Pancreas (tissue), 10 donors: Measurements from ENCODE around the gene HOXA2. TPM values are rescaled to one million over a fixed set of nuclear protein-coding genes. Genes with fewer than 3 reads are reported as not detected.

Experiments
- ATAC-seq, 4 donors: fragments of 200-7000 bp; cut with Tn5 transposase; one replicate each; pipeline versions ENCODE4 v1.8.0 to v1.9.1; 2020; ENCODE audit warnings: mild to moderate bottlenecking in 4 of 4, moderate library complexity in 4 of 4
- DNase-seq, 6 donors: peaks; one replicate each; pipeline ENCODE4 v3.0.0-alpha.2; 2020
- FAIRE-seq: peaks from 2 replicates; lab custom pipeline; 2012; peaks lifted over from hg19 to GRCh38; lab: Jason Lieb, UNC
- H3K27ac ChIP-seq, 4 donors: fragments of 200-600 bp; sonication (generic); 1 replicate in 3 of 4; 2 replicates in 1 of 4; pipeline versions ENCODE4 v1.5.0 to v1.8.0; 2020
- H3K27me3 ChIP-seq, 4 donors: fragments of 200-600 bp; one replicate each; pipeline ENCODE4 v1.8.0; 2021
- H3K36me3 ChIP-seq, 3 donors: fragments of 200-600 bp; sonication (generic) in 1 of 3; one replicate each; pipeline versions ENCODE4 v1.5.0 to v1.8.0; 2020 to 2021
- H3K4me1 ChIP-seq, 3 donors: fragments of 200-600 bp; one replicate each; pipeline ENCODE4 v1.8.0; 2021
- H3K4me3 ChIP-seq, 4 donors: fragments of 200-600 bp; sonication (generic) in 2 of 4; one replicate each; pipeline versions ENCODE4 v1.5.0 to v1.8.0; 2020 to 2021
- H3K9me3 ChIP-seq, 4 donors: fragments of 200-600 bp; one replicate each; pipeline ENCODE4 v1.8.0; 2021
- CTCF ChIP-seq, 4 donors: fragments of 200-600 bp; sonication (generic) in 3 of 4; IDR thresholded peaks; one replicate each; pipeline versions ENCODE4 v1.5.0 to v1.8.0; 2021; ENCODE audit warnings: antibody characterized with exemption in 4 of 4
- WGBS, 2 donors: extraction: QIAGEN DNeasy Blood & Tissue Kit; methylation state at CpG; one replicate each; pipeline ENCODE4 v1.1.7; 2013; 5-methylcytosine and 5-hydroxymethylcytosine counted together
- intact Hi-C, 3 donors: fragments of 100-400 bp; cut with DNase I; formaldehyde crosslinking; loops; one replicate each; pipeline versions ENCODE4 v1.11.1 to v1.14.2; 2022
- polyA plus RNA-seq, 2 donors: library from polyadenylated mRNA; stranded (reverse); fragments of 200-250 nt; gene quantifications; one replicate each; pipeline ENCODE4 v1.2.3, GENCODE V29; 2013
- total RNA-seq, 6 donors: library from RNA; stranded (reverse); fragmentation: NEBNext Ultra II Directional in 4 of 6; extraction: Animal tissue kit (Norgen Biotek cat#: 25700) in 4 of 6; gene quantifications; one replicate each; pipeline versions ENCODE4 v1.2.1 to v1.2.4, GENCODE V29; 2021 to 2023
- donor health status: healthy with polysubstance abuse.
- donor health status: DM: no; HTN: no; CAD: no; lungs with moderate emphysema.
- donor health status: DM: no; HTN: no; CAD: no.
- donor health status: control.
- donor health status: control.
- donor health status: Bipolar disorder and iron deficiency.
- donor health status: DM: yes; HTN: yes; CAD: no.
- donor health status: DM: no; HTN: no; CAD: no.
- donor health status: DM: no; HTN: no; CAD: no.
- donor health status: DM: yes; HTN: yes; CAD: no.

HOXA2 gene
- total and polyA plus RNA-seq, 8 donors: 0.09 to 0.53 (median 0.27) TPM; not detected in 1

- intact Hi-C loops: no loop called here
- no peaks in the 10 kb centered on the region for H3K4me1 ChIP-seq
- no peak for DNase-seq
- ATAC-seq: no peak
- H3K36me3 ChIP-seq: no peaks in the 10 kb centered on the region
- H3K27ac ChIP-seq: no peak overlapping the region
- H3K4me3 ChIP-seq: no peak overlapping the region
- H3K9me3 ChIP-seq: no peaks in the 10 kb centered on the region
- no peak for FAIRE-seq
- WGBS, 2 donors: 31 to 37% methylated on average over 2 of the region's 2 CpGs
- TF ChIP-seq CTCF (IDR thresholded peaks at IDR 0.05): no peak
- H3K27me3 ChIP-seq: peaks cover 3 to 73% (median 19%) of the 10 kb centered on the region in 4 donors
These were observed 35.3 kb upstream of the HOXA2 start for GRCh38 chr7:27137640-27138315.

GRCh38 chr7:27134392-27134791, 31.9 kb upstream of the HOXA2 start:
- ATAC-seq (peak in 1 of 4 donors; percentile 17), FAIRE-seq (no peak), DNase-seq (no peak)
- no peaks in the 10 kb centered on the region for H3K9me3 ChIP-seq
- no peak for TF ChIP-seq CTCF (IDR thresholded peaks at IDR 0.05)
- H3K4me1 ChIP-seq: no peaks in the 10 kb centered on the region
- WGBS, 2 donors: 12 to 14% methylated on average over 2 of the region's 2 CpGs
- no peak overlapping the region for H3K4me3 ChIP-seq
- intact Hi-C loops: no loop called here
- no peak overlapping the region for H3K27ac ChIP-seq
- H3K27me3 ChIP-seq: peaks cover 0 to 76% (median 21%) of the 10 kb centered on the region in 4 donors
- no peaks in the 10 kb centered on the region for H3K36me3 ChIP-seq

DNA sequence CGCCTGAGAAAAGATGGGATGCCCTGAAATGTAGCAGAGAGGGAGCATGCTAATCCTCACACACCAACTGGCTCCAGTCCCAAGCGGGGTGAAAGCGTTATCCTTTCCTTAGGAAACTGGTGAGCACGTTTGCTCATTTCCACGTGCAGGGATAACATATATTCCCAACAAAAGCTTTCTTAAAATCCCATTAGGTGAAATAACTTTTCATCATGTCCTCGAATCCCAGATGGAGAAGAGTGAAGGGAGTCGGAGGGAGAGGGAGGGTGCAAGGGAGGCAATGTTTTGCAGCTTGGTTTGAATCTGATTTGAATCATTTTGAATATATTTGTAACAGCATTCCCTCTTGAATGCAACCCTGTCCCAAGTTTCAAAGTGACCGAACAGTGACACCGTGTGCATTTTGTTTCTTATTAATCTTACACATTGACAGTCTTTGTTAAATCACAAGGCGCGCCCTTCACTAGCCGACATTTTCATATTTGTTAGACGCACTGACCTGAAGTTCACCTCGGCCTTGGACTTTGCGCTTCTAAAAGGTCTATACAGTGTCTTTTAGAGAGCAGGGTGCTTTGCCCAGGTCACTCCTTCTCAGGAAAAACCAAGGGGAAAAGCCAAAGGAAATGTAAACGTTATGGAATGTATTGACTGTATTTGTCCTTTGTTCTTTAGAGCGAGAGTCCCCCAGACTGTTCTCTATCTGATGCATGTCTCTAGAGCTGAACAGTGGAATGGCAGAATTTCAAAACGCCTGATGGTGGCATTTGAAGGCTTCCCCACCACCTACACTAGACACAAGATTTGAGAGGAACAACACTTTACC, 31.1 kb upstream of the HOXA2 start:
- no peak for DNase-seq
- Histone ChIP-seq H3K4me3 (no peak overlapping the region), H3K27ac (no peak overlapping the region), H3K9me3 (no peaks in the 10 kb centered on the region), H3K4me1 (no peaks in the 10 kb centered on the region), H3K36me3 (no peaks in the 10 kb centered on the region), H3K27me3 (peaks cover 0 to 77% (median 20%) of the 10 kb centered on the region in 4 donors)
- no peak for ATAC-seq
- no peak for FAIRE-seq
- TF ChIP-seq CTCF (IDR thresholded peaks at IDR 0.05): no peak
- intact Hi-C loops: no loop called here
- 12 to 15% methylated on average over 18 of the region's 18 CpGs for WGBS, 2 donors

GRCh38 chr7:27132978-27133377, 30.5 kb upstream of the HOXA2 start:
- 15 to 18% methylated on average over 6 of the region's 6 CpGs for WGBS, 2 donors
- no peak overlapping the region for H3K4me3 ChIP-seq
- no peak for ATAC-seq
- H3K36me3 ChIP-seq: no peaks in the 10 kb centered on the region
- no peak overlapping the region for H3K27ac ChIP-seq
- no peak for DNase-seq
- no peaks in the 10 kb centered on the region for H3K9me3 ChIP-seq
- peaks cover 0 to 77% (median 18%) of the 10 kb centered on the region in 4 donors for H3K27me3 ChIP-seq
- no peak for FAIRE-seq
- H3K4me1 ChIP-seq: no peaks in the 10 kb centered on the region
- intact Hi-C loops: no loop called here
- TF ChIP-seq CTCF (IDR thresholded peaks at IDR 0.05): no peak
